Mammary epithelial cell (primary cell): ENCODE data around the gene ILKAP.

Source experiments
- CTCF ChIP-seq, 2 donors: IDR thresholded peaks in 1 of 2; conservative IDR thresholded peaks in 1 of 2; 2 replicates each; pipeline ENCODE4 v1.5.1; 2011 to 2012; ENCODE audit warnings: inconsistent platforms in 2 of 2, low read length in 2 of 2, mild to moderate bottlenecking in 2 of 2, control low read depth in 1 of 2, low read depth in 1 of 2; ENCODE audit not compliant: insufficient read depth in 1 of 2; ENCODE audit errors: extremely low read depth in 1 of 2
- EZH2 ChIP-seq: IDR thresholded peaks from 2 replicates; pipeline ENCODE4 v1.6.1; 2012; ENCODE audit warnings: low read length, inconsistent platforms, borderline replicate concordance

GRCh38 chr2:238158018-238158508, 45.4 kb downstream of the ILKAP start:
- TF ChIP-seq CTCF (conservative IDR thresholded peaks at IDR 0.05 in 1 of 2, IDR thresholded peaks at IDR 0.05 in 1 of 2; ENCODE audit: extremely low read depth in 1 of 2, insufficient read depth in 1 of 2, low read depth in 1 of 2, low read length in 2 of 2), result no peak
- no peak for TF ChIP-seq EZH2
